GOT3 (cell line): Measurements from ENCODE around the gene HOXD10.

Experiments used
- DNase-seq: peaks from one replicate; lab custom pipeline; 2025; ENCODE audit warnings: mixed read lengths; lab: John Stamatoyannopoulos, UW

HOXD10 gene

GRCh38 chr2:176107731-176108181 is 8.8 kb upstream of the HOXD10 start:
- DNase-seq, result no peak

GRCh38 chr2:176109192-176109901 is 7.2 kb upstream of the HOXD10 start:
- DNase-seq, result no peak

- DNase-seq, result no peak
Observed at GRCh38 chr2:176109946-176110345, 6.6 kb upstream of the HOXD10 start.

GRCh38 chr2:176110415-176111308 is 5.9 kb upstream of the HOXD10 start:
- DNase-seq, result no peak

- no peak for DNase-seq
Observed at GRCh38 chr2:176111309-176111663, 5.3 kb upstream of the HOXD10 start.

GRCh38 chr2:176111846-176112374 is 4.7 kb upstream of the HOXD10 start:
- DNase-seq, result no peak

GRCh38 chr2:176112375-176113302 is 3.9 kb upstream of the HOXD10 start:
- no peak for DNase-seq

GRCh38 chr2:176114120-176114929 is 2.3 kb upstream of the HOXD10 start:
- no peak for DNase-seq

GRCh38 chr2:176114930-176115625 is 1.5 kb upstream of the HOXD10 start:
- DNase-seq, result no peak

- DNase-seq, result no peak
Observed at GRCh38 chr2:176117162-176117822, 714 bp downstream of the HOXD10 start.

GRCh38 chr2:176117823-176118371 is 1.3 kb downstream of the HOXD10 start:
- no peak for DNase-seq

- no peak for DNase-seq
Observed at GRCh38 chr2:176118601-176119339, 2.2 kb downstream of the HOXD10 start.

- no peak for DNase-seq
Observed at GRCh38 chr2:176120364-176121189, 4.0 kb downstream of the HOXD10 start.

- DNase-seq, result no peak
Observed at GRCh38 chr2:176121190-176122051, 4.8 kb downstream of the HOXD10 start.

- DNase-seq, result no peak
Observed at GRCh38 chr2:176122052-176122682, 5.6 kb downstream of the HOXD10 start.

- DNase-seq, result no peak
Observed at GRCh38 chr2:176122683-176123410, 6.3 kb downstream of the HOXD10 start, which contains the start of gene HOXD9. TSS of gene HOXD9 (plus strand) at chr2:176122719. CDS start at chr2:176122769, 50 bp downstream.
